WTC11 (cell line): ENCODE measurements around the gene SPEN. TPM values are rescaled to one million over a fixed set of nuclear protein-coding genes. Genes with fewer than 3 reads are reported as not detected.

Source experiments
- ATAC-seq: fragments of 200-7000 bp; cut with Tn5 transposase; 2 replicates; pipeline ENCODE4 v1.10.0; 2021; ENCODE audit warnings: mild to moderate bottlenecking, moderate library complexity
- CTCF ChIA-PET: fragments of 300-600 bp; sonication (Branson Sonifier 250); formaldehyde crosslinking; loops from one replicate; lab custom pipeline; 2021; ENCODE audit warnings: antibody characterized with exemption; lab: Charles Lee
- POLR2A ChIA-PET: fragments of 350-600 bp; sonication (Branson Sonifier 250); formaldehyde crosslinking; loops from one replicate; lab custom pipeline; 2021; ENCODE audit warnings: antibody characterized with exemption; lab: Charles Lee
- DNase-seq: peaks from one replicate; pipeline ENCODE4 v3.0.0; 2021; ENCODE audit warnings: low spot score
- H3K27ac Mint-ChIP-seq: 2 replicates; pipeline ENCODE4 v1.8.0; 2021; ENCODE audit warnings: mixed read lengths
- H3K27me3 Mint-ChIP-seq: 2 replicates; pipeline ENCODE4 v1.8.0; 2021; ENCODE audit warnings: low read depth, mild to moderate bottlenecking, moderate library complexity, mixed read lengths
- H3K36me3 Mint-ChIP-seq: 2 replicates; pipeline ENCODE4 v1.8.0; 2021; ENCODE audit warnings: mixed read lengths
- H3K4me1 Mint-ChIP-seq: 2 replicates; pipeline ENCODE4 v1.8.0; 2022; ENCODE audit warnings: mixed read lengths
- H3K4me3 Mint-ChIP-seq: 2 replicates; pipeline ENCODE4 v1.8.0; 2021; ENCODE audit warnings: mild to moderate bottlenecking, moderate library complexity, mixed read lengths
- H3K9me3 Mint-ChIP-seq: 2 replicates; pipeline ENCODE4 v1.8.0; 2021; ENCODE audit warnings: mixed read lengths
- ARID4B ChIP-seq: sonication (generic); formaldehyde crosslinking; IDR thresholded peaks from 2 replicates; pipeline ENCODE4 v1.8.0; 2023; ENCODE audit warnings: missing genetic modification reagents, mild to moderate bottlenecking, borderline replicate concordance
- ATF6 ChIP-seq: sonication (generic); formaldehyde crosslinking; IDR thresholded peaks from 2 replicates; pipeline ENCODE4 v1.8.1; 2023; ENCODE audit warnings: mild to moderate bottlenecking, missing genetic modification reagents
- E2F5 ChIP-seq: sonication (generic); formaldehyde crosslinking; IDR thresholded peaks from 2 replicates; pipeline ENCODE4 v1.8.1; 2022; ENCODE audit warnings: mild to moderate bottlenecking, moderate library complexity, missing genetic modification reagents
- HMGA2 ChIP-seq: fragments of 250-450 bp; sonication (Bioruptor Pico); IDR thresholded peaks from 2 replicates; pipeline ENCODE4 v1.4.0; 2021; ENCODE audit warnings: mild to moderate bottlenecking, moderate library complexity
- JAZF1 ChIP-seq: fragments of 250-450 bp; sonication (Bioruptor Pico); IDR thresholded peaks from 2 replicates; pipeline ENCODE4 v1.9.0; 2021; ENCODE audit warnings: moderate library complexity, mild to moderate bottlenecking, inconsistent platforms
- KAT7 ChIP-seq: sonication (generic); formaldehyde crosslinking; IDR thresholded peaks from 2 replicates; pipeline ENCODE4 v1.8.1; 2023; ENCODE audit warnings: missing genetic modification reagents, mild to moderate bottlenecking, borderline replicate concordance
- NFATC4 ChIP-seq: fragments of 250-450 bp; sonication (Bioruptor Pico); IDR thresholded peaks from 2 replicates; pipeline ENCODE4 v1.9.0; 2021; ENCODE audit warnings: mild to moderate bottlenecking
- NR3C1 ChIP-seq: sonication (generic); formaldehyde crosslinking; conservative IDR thresholded peaks from 2 replicates; pipeline ENCODE4 v1.8.1; 2023; ENCODE audit warnings: low read depth, mild to moderate bottlenecking, missing genetic modification reagents
- OVOL2 ChIP-seq: fragments of 250-450 bp; sonication (Bioruptor Pico); IDR thresholded peaks from 2 replicates; pipeline ENCODE4 v1.9.0; 2021; ENCODE audit warnings: mild to moderate bottlenecking, borderline replicate concordance
- SOX15 ChIP-seq: fragments of 250-450 bp; sonication (Bioruptor Pico); IDR thresholded peaks from 2 replicates; pipeline ENCODE4 v1.9.0; 2021; ENCODE audit warnings: mild to moderate bottlenecking
- ZNF138 ChIP-seq: sonication (generic); formaldehyde crosslinking; conservative IDR thresholded peaks from 2 replicates; pipeline ENCODE4 v1.8.1; 2022; ENCODE audit warnings: mild to moderate bottlenecking, moderate library complexity, missing genetic modification reagents
- ZNF232 ChIP-seq: sonication (generic); formaldehyde crosslinking; IDR thresholded peaks from 2 replicates; pipeline ENCODE4 v1.8.0; 2022; ENCODE audit warnings: mild to moderate bottlenecking, missing genetic modification reagents
- ZNF423 ChIP-seq: fragments of 250-450 bp; sonication (Bioruptor Pico); IDR thresholded peaks from 2 replicates; pipeline ENCODE4 v2.1.2; 2022; ENCODE audit warnings: mild to moderate bottlenecking, moderate library complexity
- total RNA-seq: library from RNA; stranded (reverse); gene quantifications from 3 replicates; pipeline ENCODE4 v1.2.3, GENCODE V29; 2021
- TF ChIP-seq, protein P1 (sequence below): fragments of 250-450 bp; sonication (Bioruptor Pico); IDR thresholded peaks from 2 replicates; pipeline ENCODE4 v1.9.0; 2021; ENCODE audit warnings: mild to moderate bottlenecking, borderline replicate concordance
- TF ChIP-seq, protein P2 (sequence below): sonication (generic); formaldehyde crosslinking; IDR thresholded peaks from 2 replicates; pipeline ENCODE4 v1.8.1; 2023; ENCODE audit warnings: mild to moderate bottlenecking, missing genetic modification reagents
- TF ChIP-seq, protein P3 (sequence below): fragments of 250-450 bp; sonication (Bioruptor Pico); conservative IDR thresholded peaks from 2 replicates; pipeline ENCODE4 v1.9.0; 2021; ENCODE audit warnings: mild to moderate bottlenecking
- TF ChIP-seq, protein P4 (sequence below): sonication (generic); formaldehyde crosslinking; IDR thresholded peaks from 2 replicates; pipeline ENCODE4 v1.8.0; 2023; ENCODE audit warnings: mild to moderate bottlenecking, missing genetic modification reagents

Gene SPEN
- total RNA-seq, 1 experiment from 2014 or later = 48.8 TPM

DNA sequence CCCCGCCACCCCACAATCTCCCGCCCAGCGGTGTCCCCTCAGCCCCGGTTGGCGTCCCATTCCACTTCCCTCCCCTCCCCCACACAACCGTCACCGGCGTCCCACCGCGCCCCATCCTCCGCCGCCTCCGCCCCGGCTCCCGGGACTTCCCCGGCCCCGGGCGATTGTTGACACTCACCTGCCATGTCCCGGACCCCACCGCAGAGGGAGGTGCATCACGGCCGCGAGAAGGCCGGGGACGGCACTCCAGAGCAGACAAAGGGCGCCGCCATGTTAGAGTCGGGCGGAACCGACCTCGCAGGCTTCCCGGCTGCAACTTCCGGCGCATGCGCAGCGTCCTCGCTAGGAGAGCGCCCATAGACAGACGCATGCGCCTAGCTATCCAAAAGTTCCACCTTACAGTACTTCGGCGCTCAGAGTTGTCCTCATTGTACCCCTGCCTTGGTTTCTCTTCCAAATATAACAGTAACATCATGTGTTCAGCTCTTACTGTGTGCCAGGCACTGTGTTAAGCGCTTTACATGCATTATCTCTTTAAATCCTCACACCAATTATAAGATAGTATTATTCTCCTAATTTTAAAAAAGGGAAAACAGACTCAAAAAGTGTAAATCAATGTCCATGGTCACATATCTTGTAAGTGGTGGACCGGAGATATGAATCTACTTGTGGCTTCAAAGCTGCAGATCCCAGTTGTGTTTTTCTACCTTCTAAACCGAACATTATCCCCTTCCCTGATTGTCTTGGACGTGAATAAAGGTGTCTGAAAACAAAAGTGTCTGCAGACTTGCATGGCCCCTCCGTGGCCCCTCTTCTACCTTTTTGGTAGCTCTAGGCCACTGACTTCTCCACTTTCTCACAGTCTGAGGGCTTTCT, 128.5 kb downstream of the SPEN start, which contains the start of gene ZBTB17:
TSS of gene ZBTB17 (minus strand) at position 297 of the 876 bp plus-strand sequence. CDS start 27,606 bp downstream, outside the sequence.
- Mint-ChIP-seq H3K27me3 (no peaks in the 10 kb centered on the region; the same call in 1 of the 2 replicates), H3K9me3 (peaks cover 9% of the 10 kb centered on the region), H3K4me1 (peaks cover 12% of the 10 kb centered on the region), H3K4me3 (peak within 1 kb of the TSS; percentile 89), H3K36me3 (peaks cover 11% of the 10 kb centered on the region), H3K27ac (peak within 1 kb of the TSS; percentile 85)
- DNase-seq (peak; percentile 96), ATAC-seq (peak; percentile 90)
- ChIA-PET POLR2A (no interaction called here), CTCF (interaction anchor here (0.7 to 3.1 kb wide), 21 partner anchors 11 to 192 kb away, joined by 3 to 19 read pairs (median 6); partner anchors contain the start of genes FAM131C and SRARP)
- TF ChIP-seq ATF6 (CRISPR knock-in tag) = no peak
- TF ChIP-seq NFATC4 = no peak
- TF ChIP-seq JAZF1 (CRISPR knock-in tag) = no peak
- no peak for TF ChIP-seq NR3C1
- TF ChIP-seq, protein P1, sequence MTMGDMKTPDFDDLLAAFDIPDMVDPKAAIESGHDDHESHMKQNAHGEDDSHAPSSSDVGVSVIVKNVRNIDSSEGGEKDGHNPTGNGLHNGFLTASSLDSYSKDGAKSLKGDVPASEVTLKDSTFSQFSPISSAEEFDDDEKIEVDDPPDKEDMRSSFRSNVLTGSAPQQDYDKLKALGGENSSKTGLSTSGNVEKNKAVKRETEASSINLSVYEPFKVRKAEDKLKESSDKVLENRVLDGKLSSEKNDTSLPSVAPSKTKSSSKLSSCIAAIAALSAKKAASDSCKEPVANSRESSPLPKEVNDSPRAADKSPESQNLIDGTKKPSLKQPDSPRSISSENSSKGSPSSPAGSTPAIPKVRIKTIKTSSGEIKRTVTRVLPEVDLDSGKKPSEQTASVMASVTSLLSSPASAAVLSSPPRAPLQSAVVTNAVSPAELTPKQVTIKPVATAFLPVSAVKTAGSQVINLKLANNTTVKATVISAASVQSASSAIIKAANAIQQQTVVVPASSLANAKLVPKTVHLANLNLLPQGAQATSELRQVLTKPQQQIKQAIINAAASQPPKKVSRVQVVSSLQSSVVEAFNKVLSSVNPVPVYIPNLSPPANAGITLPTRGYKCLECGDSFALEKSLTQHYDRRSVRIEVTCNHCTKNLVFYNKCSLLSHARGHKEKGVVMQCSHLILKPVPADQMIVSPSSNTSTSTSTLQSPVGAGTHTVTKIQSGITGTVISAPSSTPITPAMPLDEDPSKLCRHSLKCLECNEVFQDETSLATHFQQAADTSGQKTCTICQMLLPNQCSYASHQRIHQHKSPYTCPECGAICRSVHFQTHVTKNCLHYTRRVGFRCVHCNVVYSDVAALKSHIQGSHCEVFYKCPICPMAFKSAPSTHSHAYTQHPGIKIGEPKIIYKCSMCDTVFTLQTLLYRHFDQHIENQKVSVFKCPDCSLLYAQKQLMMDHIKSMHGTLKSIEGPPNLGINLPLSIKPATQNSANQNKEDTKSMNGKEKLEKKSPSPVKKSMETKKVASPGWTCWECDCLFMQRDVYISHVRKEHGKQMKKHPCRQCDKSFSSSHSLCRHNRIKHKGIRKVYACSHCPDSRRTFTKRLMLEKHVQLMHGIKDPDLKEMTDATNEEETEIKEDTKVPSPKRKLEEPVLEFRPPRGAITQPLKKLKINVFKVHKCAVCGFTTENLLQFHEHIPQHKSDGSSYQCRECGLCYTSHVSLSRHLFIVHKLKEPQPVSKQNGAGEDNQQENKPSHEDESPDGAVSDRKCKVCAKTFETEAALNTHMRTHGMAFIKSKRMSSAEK (CRISPR knock-in tag) = no peak
- TF ChIP-seq, protein P2, sequence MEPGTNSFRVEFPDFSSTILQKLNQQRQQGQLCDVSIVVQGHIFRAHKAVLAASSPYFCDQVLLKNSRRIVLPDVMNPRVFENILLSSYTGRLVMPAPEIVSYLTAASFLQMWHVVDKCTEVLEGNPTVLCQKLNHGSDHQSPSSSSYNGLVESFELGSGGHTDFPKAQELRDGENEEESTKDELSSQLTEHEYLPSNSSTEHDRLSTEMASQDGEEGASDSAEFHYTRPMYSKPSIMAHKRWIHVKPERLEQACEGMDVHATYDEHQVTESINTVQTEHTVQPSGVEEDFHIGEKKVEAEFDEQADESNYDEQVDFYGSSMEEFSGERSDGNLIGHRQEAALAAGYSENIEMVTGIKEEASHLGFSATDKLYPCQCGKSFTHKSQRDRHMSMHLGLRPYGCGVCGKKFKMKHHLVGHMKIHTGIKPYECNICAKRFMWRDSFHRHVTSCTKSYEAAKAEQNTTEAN = no peak
- no peak for TF ChIP-seq HMGA2 (CRISPR knock-in tag)
- peak; percentile 65; the same call in 1 of the 2 replicates for TF ChIP-seq ARID4B (CRISPR knock-in tag)
- 0 out of 2 replicates have a peak, but pooled peaks have one; percentile 34 for TF ChIP-seq E2F5 (CRISPR knock-in tag)
- no peak for TF ChIP-seq SOX15 (CRISPR knock-in tag)
- TF ChIP-seq, protein P3, sequence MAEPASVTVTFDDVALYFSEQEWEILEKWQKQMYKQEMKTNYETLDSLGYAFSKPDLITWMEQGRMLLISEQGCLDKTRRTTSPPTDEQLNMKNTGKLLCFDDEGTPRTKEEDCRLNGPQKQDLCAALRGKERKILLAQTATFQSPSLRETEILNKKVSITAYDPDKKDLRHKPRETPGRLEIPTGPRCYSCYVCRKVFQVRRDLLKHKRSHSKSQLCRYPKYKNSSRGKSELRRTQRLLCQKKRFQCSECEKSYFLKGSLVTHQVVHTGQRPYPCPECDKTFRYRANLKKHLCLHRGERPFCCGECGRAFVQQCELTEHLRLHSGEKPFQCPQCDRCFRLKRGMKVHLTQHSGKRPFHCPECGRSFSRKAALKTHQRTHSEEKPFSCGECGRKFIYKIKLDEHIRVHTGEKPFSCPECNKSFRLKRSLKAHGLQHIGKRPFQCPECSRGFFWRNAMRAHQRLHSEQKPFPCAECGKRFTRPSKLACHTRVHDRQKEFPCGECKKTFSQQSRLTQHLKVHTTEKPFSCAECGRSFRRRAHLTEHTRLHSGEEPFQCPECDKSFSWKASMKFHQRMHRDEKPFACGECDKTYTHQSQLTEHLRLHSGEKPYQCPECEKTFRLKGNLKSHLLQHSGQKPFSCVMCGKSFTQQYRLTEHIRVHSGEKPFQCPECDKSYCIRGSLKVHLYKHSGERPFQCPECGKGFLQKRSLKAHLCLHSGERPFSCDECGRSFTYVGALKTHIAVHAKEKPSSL (CRISPR knock-in tag) = no peak
- no peak for TF ChIP-seq ZNF423 (CRISPR knock-in tag)
- TF ChIP-seq KAT7 (CRISPR knock-in tag) = no peak
- TF ChIP-seq, protein P4, sequence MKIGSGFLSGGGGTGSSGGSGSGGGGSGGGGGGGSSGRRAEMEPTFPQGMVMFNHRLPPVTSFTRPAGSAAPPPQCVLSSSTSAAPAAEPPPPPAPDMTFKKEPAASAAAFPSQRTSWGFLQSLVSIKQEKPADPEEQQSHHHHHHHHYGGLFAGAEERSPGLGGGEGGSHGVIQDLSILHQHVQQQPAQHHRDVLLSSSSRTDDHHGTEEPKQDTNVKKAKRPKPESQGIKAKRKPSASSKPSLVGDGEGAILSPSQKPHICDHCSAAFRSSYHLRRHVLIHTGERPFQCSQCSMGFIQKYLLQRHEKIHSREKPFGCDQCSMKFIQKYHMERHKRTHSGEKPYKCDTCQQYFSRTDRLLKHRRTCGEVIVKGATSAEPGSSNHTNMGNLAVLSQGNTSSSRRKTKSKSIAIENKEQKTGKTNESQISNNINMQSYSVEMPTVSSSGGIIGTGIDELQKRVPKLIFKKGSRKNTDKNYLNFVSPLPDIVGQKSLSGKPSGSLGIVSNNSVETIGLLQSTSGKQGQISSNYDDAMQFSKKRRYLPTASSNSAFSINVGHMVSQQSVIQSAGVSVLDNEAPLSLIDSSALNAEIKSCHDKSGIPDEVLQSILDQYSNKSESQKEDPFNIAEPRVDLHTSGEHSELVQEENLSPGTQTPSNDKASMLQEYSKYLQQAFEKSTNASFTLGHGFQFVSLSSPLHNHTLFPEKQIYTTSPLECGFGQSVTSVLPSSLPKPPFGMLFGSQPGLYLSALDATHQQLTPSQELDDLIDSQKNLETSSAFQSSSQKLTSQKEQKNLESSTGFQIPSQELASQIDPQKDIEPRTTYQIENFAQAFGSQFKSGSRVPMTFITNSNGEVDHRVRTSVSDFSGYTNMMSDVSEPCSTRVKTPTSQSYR (CRISPR knock-in tag) = peak; percentile 38; the same call in 1 of the 2 replicates
- TF ChIP-seq ZNF232 = no peak
- no peak for TF ChIP-seq ZNF138 (CRISPR knock-in tag)
- TF ChIP-seq OVOL2 (CRISPR knock-in tag) = no peak
